Measurements from ENCODE around the gene CEP112. TPM values are rescaled to one million over a fixed set of nuclear protein-coding genes. Genes with fewer than 3 reads are reported as not detected.

The CEP112 gene
- total and polyA plus RNA-seq, 2 of the 13 experiments (the other 11 are each of a cell fraction or from before 2014, with no cell fraction given), result 1.2 to 3.4 TPM

- FAIRE-seq (no peak), ATAC-seq (no peak)
- 53% methylated on average over 4 of the region's 4 CpGs for WGBS (ENCODE audit: low lambda C conversion rate)
These were observed 587.9 kb downstream of the CEP112 start for GRCh38 chr17:65604070-65604469.

GRCh38 chr17:65601881-65602280, 590.1 kb downstream of the CEP112 start:
- Histone ChIP-seq H3K27me3 (ENCODE audit: control insufficient read depth in 1 of 2, insufficient read depth in 2 of 2, low read length in 2 of 2) (no peaks in the 10 kb centered on the region; a peak in 1 of 5 replicates), H3K4me1 (ENCODE audit: insufficient read depth, low read length) (0 out of 2 replicates have a peak, but pooled peaks cover 6% of the 10 kb centered on the region), H4K20me1 (ENCODE audit: insufficient read depth, low read length) (no peaks in the 10 kb centered on the region), H3K9me3 (ENCODE audit: low read length) (no peaks in the 10 kb centered on the region), H3K79me2 (ENCODE audit: insufficient read depth, low read length) (no peaks in the 10 kb centered on the region), H3K4me3 (replicated peaks in 1 of 3; ENCODE audit: insufficient read depth in 1 of 3, low read depth in 2 of 3, low read length in 3 of 3) (no peak overlapping the region), H3K9ac (ENCODE audit: insufficient read depth, low read depth, low read length) (no peak overlapping the region), H3K27ac (ENCODE audit: extremely low read length, insufficient read depth, low read length) (no peak overlapping the region), H2AFZ (ENCODE audit: low read length) (no peak overlapping the region), H3K4me2 (ENCODE audit: low read depth, low read length) (no peak overlapping the region), H3K36me3 (replicated peaks in 1 of 2; ENCODE audit: control insufficient read depth in 1 of 2, insufficient read depth in 2 of 2, low read length in 2 of 2) (no peaks in the 10 kb centered on the region)
- BruUV-seq (replicated peaks), result no TSS peak
- intact Hi-C loops (cut with micrococcal nuclease; ENCODE audit: unreplicated experiment) (no loop called here), in situ Hi-C loops (cut with HindIII; ENCODE audit: extremely low pct_ligation_motif_present, low pct_unique_long_range_greater_than_20kb) (no loop called here)
- 43% methylated on average over 2 of the region's 2 CpGs for WGBS (ENCODE audit: low lambda C conversion rate)
- ChIA-PET CTCF (ENCODE audit: low intra/inter-chr PET ratio, low total read pairs) (no interaction called here), POLR2A (no interaction called here)
- DNase-seq (ENCODE audit: low spot score) (no peak), FAIRE-seq (no peak), ATAC-seq (no peak)
- TF ChIP-seq NFKB2 (CRISPR knock-in tag; IDR thresholded peaks at IDR 0.05; ENCODE audit: borderline replicate concordance) (no peak), ZNF7 (CRISPR knock-in tag; IDR thresholded peaks at IDR 0.05) (peak; percentile 57; the same call in 1 of the 2 replicates)

More at GRCh38 chr17:65604070-65604469, 587.9 kb downstream of the CEP112 start:
- Histone ChIP-seq H3K27ac (ENCODE audit: extremely low read length, insufficient read depth, low read length) (no peak overlapping the region), H3K4me1 (ENCODE audit: insufficient read depth, low read length) (peaks cover 8% of the 10 kb centered on the region), H3K4me3 (replicated peaks in 1 of 3; ENCODE audit: insufficient read depth in 1 of 3, low read depth in 2 of 3, low read length in 3 of 3) (no peak overlapping the region), H3K4me2 (ENCODE audit: low read depth, low read length) (no peak overlapping the region), H3K36me3 (replicated peaks in 1 of 2; ENCODE audit: control insufficient read depth in 1 of 2, insufficient read depth in 2 of 2, low read length in 2 of 2) (no peaks in the 10 kb centered on the region), H4K20me1 (ENCODE audit: insufficient read depth, low read length) (no peaks in the 10 kb centered on the region), H3K79me2 (ENCODE audit: insufficient read depth, low read length) (no peaks in the 10 kb centered on the region), H3K9me3 (ENCODE audit: low read length) (no peaks in the 10 kb centered on the region), H2AFZ (ENCODE audit: low read length) (no peak overlapping the region), H3K27me3 (ENCODE audit: control insufficient read depth in 1 of 2, insufficient read depth in 2 of 2, low read length in 2 of 2) (no peaks in the 10 kb centered on the region), H3K9ac (ENCODE audit: insufficient read depth, low read depth, low read length) (no peak overlapping the region)
- CTCF ChIA-PET (ENCODE audit: low intra/inter-chr PET ratio, low total read pairs), result no interaction called here
- BruUV-seq (replicated peaks), result no TSS peak
- DNase-seq (ENCODE audit: low spot score), result no peak
- POLR2A ChIA-PET, result interaction anchor here (0.9 kb wide), 1 partner anchor 16 kb away, joined by 6 read pairs; no protein-coding TSS in a partner anchor
- intact Hi-C loops (cut with micrococcal nuclease; ENCODE audit: unreplicated experiment), result no loop called here
- TF ChIP-seq KAT8 (CRISPR knock-in tag; IDR thresholded peaks at IDR 0.05), result no peak
- no peak for TF ChIP-seq FIP1L1 (IDR thresholded peaks at IDR 0.05; ENCODE audit: borderline replicate concordance, insufficient read depth, low read depth, low read length)
- TF ChIP-seq CBX2 (IDR thresholded peaks at IDR 0.05; ENCODE audit: low read depth, low read length), result no peak
- TF ChIP-seq CBX2 (CRISPR knock-in tag; IDR thresholded peaks at IDR 0.05; ENCODE audit: low read depth), result no peak
- TF ChIP-seq MYC (CRISPR knock-in tag; IDR thresholded peaks at IDR 0.05; ENCODE audit: borderline replicate concordance), result no peak
- no peak for TF ChIP-seq JUND (CRISPR knock-in tag; IDR thresholded peaks at IDR 0.05)
- no peak for TF ChIP-seq ZNF773 (CRISPR knock-in tag; IDR thresholded peaks at IDR 0.05; ENCODE audit: borderline replicate concordance)
- TF ChIP-seq MED8 (CRISPR knock-in tag; IDR thresholded peaks at IDR 0.05; ENCODE audit: insufficient replicate concordance), result no peak
- no peak for TF ChIP-seq CAMTA2 (CRISPR knock-in tag; IDR thresholded peaks at IDR 0.05; ENCODE audit: borderline replicate concordance)
- no peak for TF ChIP-seq XRCC5 (optimal IDR thresholded peaks at IDR 0.05; ENCODE audit: low read length)
- TF ChIP-seq ZNF776 (CRISPR knock-in tag; IDR thresholded peaks at IDR 0.05), result no peak
- no peak for TF ChIP-seq SMARCE1 (IDR thresholded peaks at IDR 0.05; ENCODE audit: borderline replicate concordance)
- TF ChIP-seq FOSL2 (CRISPR knock-in tag; IDR thresholded peaks at IDR 0.05), result no peak
- TF ChIP-seq ZNF703 (CRISPR knock-in tag; IDR thresholded peaks at IDR 0.05; ENCODE audit: borderline replicate concordance), result no peak
- no peak for TF ChIP-seq MXD3 (CRISPR knock-in tag; IDR thresholded peaks at IDR 0.05)
- in situ Hi-C loops (cut with HindIII; ENCODE audit: extremely low pct_ligation_motif_present, low pct_unique_long_range_greater_than_20kb), result no loop called here

Data from HepG2 (cell line).